Peyer's patch (tissue), 4 donors: ENCODE results near the gene CLBA1. TPM values are rescaled to one million over a fixed set of nuclear protein-coding genes. Genes with fewer than 3 reads are reported as not detected.

Experiments used
- DNase-seq, 3 donors: peaks; one replicate each; pipeline ENCODE4 v3.0.0-alpha.2; 2017 to 2019
- H3K27ac ChIP-seq, 4 donors: fragments of 200-600 bp; sonication (generic); one replicate each; pipeline ENCODE4 v1.5.1; 2016 to 2019
- H3K27me3 ChIP-seq, 2 donors: fragments of 200-600 bp; sonication (generic); one replicate each; pipeline ENCODE4 v1.5.1; 2019
- H3K36me3 ChIP-seq, 3 donors: fragments of 200-600 bp; sonication (generic); one replicate each; pipeline ENCODE4 v1.5.1; 2016 to 2019
- H3K4me1 ChIP-seq, 4 donors: fragments of 200-600 bp; sonication (generic); one replicate each; pipeline ENCODE4 v1.5.1; 2016 to 2019
- H3K4me3 ChIP-seq, 4 donors: fragments of 200-600 bp; sonication (generic); 1 replicate in 3 of 4; 2 replicates in 1 of 4; pipeline ENCODE4 v1.5.1; 2016 to 2019; ENCODE audit warnings: mild to moderate bottlenecking in 1 of 4
- H3K9me3 ChIP-seq, 4 donors: fragments of 200-600 bp; sonication (generic); one replicate each; pipeline ENCODE4 v1.5.1; 2016 to 2019; ENCODE audit warnings: mild to moderate bottlenecking in 1 of 4
- POLR2A ChIP-seq, 2 donors: fragments of 450-650 bp; IDR thresholded peaks; one replicate each; pipeline ENCODE4 v1.5.1; 2017; ENCODE audit warnings: antibody characterized with exemption in 2 of 2, mild to moderate bottlenecking in 2 of 2, moderate library complexity in 2 of 2
- total RNA-seq, 4 donors: library from RNA; depleted of rRNA; stranded (reverse); fragments of >200 nt; gene quantifications; one replicate each; pipeline ENCODE4 v1.1.0, GENCODE V29; 2016
- TF ChIP-seq, protein P1 (sequence below), 6 experiments: fragments of 450-650 bp in 4 of 6; fragments of 200-600 bp in 2 of 6; sonication (generic) in 1 of 6; IDR thresholded peaks; one replicate each; pipeline ENCODE4 v1.5.1; 2017 to 2019; ENCODE audit warnings: antibody characterized with exemption in 6 of 6, mild to moderate bottlenecking in 3 of 6, moderate library complexity in 1 of 6

The CLBA1 gene
- total RNA-seq, 4 donors from 2014 or later: 0.88 to 3.8 (median 2.8) TPM; not detected in 1

DNA sequence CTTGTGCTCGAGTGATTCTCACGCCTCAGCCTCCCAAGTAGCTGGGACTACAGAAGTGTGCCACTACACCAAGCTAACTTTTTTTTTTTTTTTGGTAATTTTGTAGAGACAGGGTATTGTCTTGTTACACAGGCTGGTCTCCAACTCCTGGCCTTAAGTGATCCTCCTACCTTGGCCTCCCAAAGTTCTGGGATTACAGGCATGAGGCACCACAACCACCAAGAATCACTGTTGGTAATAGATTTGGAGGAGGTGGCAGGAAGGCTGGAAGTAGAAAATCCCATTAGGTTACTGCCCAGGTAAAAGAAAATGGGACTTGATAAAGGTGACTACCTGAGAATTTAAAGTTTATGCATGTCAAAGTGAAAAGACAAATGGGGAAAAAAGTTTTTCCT, 36.7 kb downstream of the CLBA1 start:
- no peak for TF ChIP-seq POLR2A (IDR thresholded peaks at IDR 0.05)
- TF ChIP-seq, protein P1, sequence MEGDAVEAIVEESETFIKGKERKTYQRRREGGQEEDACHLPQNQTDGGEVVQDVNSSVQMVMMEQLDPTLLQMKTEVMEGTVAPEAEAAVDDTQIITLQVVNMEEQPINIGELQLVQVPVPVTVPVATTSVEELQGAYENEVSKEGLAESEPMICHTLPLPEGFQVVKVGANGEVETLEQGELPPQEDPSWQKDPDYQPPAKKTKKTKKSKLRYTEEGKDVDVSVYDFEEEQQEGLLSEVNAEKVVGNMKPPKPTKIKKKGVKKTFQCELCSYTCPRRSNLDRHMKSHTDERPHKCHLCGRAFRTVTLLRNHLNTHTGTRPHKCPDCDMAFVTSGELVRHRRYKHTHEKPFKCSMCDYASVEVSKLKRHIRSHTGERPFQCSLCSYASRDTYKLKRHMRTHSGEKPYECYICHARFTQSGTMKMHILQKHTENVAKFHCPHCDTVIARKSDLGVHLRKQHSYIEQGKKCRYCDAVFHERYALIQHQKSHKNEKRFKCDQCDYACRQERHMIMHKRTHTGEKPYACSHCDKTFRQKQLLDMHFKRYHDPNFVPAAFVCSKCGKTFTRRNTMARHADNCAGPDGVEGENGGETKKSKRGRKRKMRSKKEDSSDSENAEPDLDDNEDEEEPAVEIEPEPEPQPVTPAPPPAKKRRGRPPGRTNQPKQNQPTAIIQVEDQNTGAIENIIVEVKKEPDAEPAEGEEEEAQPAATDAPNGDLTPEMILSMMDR (IDR thresholded peaks at IDR 0.05): no peak
- H3K9me3 ChIP-seq: no peaks in the 10 kb centered on the region
- peaks cover 5 to 29% (median 16%) of the 10 kb centered on the region in 4 donors for H3K4me1 ChIP-seq
- no peak overlapping the region for H3K27ac ChIP-seq
- no peak overlapping the region for H3K4me3 ChIP-seq
- H3K36me3 ChIP-seq: no peaks in the 10 kb centered on the region
- no peaks in the 10 kb centered on the region for H3K27me3 ChIP-seq
- no peak for DNase-seq

DNA sequence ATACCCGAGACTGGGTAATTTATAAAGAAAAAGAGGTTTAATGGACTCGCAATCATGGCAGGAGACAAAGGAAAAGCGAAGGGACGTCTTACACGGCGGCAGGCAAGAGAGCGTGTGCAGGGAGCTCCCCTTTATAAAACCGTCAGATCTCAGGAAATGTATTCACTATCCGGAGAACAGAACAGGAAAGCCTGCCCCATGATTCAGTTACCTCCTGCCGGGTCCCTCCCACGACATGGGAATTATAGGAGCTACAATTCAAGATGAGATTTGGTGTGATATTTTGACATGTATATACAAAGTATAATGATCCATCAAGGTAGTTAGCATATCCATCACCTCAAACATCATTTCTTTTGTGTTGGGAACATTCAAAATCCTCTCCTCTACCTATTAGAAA, 37.6 kb downstream of the CLBA1 start:
- H3K36me3 ChIP-seq: no peaks in the 10 kb centered on the region
- TF ChIP-seq POLR2A (IDR thresholded peaks at IDR 0.05): no peak
- TF ChIP-seq, protein P1 (IDR thresholded peaks at IDR 0.05): no peak
- no peaks in the 10 kb centered on the region for H3K27me3 ChIP-seq
- peaks cover 5 to 27% (median 16%) of the 10 kb centered on the region in 4 donors for H3K4me1 ChIP-seq
- no peak overlapping the region for H3K4me3 ChIP-seq
- H3K9me3 ChIP-seq: no peaks in the 10 kb centered on the region
- no peak for DNase-seq
- H3K27ac ChIP-seq: no peak overlapping the region

DNA sequence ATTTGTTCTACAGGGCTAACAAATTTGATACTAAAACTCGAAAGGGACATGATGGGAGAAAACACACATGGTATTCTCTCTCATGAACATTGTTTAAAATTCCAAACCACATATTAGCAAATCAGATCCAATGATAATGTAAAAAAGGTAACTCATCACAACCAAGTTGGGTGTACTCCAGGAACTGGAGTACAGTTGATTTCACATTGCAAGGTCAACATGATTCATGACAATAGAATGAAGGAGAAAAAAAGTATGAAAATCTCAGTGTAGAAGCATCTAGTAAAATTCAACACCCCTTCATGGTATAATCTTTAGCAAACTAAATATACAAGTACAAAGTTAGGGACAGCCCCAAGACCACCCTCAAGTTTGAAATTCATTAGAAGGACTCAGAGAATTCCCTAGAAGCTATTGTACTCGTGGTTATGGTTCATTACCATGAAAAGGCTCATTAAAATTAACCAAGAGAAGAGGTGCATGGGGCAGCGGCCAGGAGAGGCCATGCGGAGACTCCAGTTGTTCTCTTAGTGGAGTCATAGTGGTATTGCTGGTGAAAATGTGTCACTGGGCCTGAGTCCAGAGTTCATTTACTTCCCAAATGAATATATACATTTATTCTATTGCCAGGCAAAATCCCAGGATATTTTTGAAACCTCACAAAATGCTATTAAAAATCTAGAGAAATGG, 38.3 kb downstream of the CLBA1 start:
- peaks cover 5 to 19% (median 16%) of the 10 kb centered on the region in 4 donors for H3K4me1 ChIP-seq
- DNase-seq: no peak
- no peak overlapping the region for H3K27ac ChIP-seq
- no peak overlapping the region for H3K4me3 ChIP-seq
- no peaks in the 10 kb centered on the region for H3K36me3 ChIP-seq
- H3K27me3 ChIP-seq: no peaks in the 10 kb centered on the region
- TF ChIP-seq POLR2A (IDR thresholded peaks at IDR 0.05): no peak
- TF ChIP-seq, protein P1 (IDR thresholded peaks at IDR 0.05): no peak
- no peaks in the 10 kb centered on the region for H3K9me3 ChIP-seq

DNA sequence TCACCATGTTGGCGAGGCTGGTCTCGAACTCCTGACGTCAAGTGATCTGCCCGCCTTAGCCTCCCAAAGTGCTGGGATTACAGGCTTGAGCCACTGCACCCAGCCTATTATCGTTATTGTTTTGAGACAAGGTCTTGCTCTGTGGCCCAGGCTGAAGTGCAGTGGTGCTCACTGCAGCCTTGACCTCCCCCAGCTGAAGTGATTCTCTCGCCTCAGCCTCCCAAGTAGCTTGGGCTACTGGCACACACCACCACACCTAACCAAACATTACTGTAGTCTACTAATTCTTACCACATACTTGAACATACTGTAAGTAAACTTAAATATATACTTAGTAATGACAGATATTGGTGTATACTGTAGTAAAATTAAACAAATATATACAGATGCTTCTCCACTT, 39.8 kb downstream of the CLBA1 start:
- no peak for TF ChIP-seq POLR2A (IDR thresholded peaks at IDR 0.05)
- TF ChIP-seq, protein P1 (IDR thresholded peaks at IDR 0.05): no peak
- DNase-seq: no peak
- Histone ChIP-seq H3K36me3 (no peaks in the 10 kb centered on the region), H3K4me3 (no peak overlapping the region), H3K4me1 (peaks cover 2 to 7% (median 5%) of the 10 kb centered on the region in 4 donors), H3K27ac (no peak overlapping the region), H3K27me3 (no peaks in the 10 kb centered on the region), H3K9me3 (no peaks in the 10 kb centered on the region)

DNA sequence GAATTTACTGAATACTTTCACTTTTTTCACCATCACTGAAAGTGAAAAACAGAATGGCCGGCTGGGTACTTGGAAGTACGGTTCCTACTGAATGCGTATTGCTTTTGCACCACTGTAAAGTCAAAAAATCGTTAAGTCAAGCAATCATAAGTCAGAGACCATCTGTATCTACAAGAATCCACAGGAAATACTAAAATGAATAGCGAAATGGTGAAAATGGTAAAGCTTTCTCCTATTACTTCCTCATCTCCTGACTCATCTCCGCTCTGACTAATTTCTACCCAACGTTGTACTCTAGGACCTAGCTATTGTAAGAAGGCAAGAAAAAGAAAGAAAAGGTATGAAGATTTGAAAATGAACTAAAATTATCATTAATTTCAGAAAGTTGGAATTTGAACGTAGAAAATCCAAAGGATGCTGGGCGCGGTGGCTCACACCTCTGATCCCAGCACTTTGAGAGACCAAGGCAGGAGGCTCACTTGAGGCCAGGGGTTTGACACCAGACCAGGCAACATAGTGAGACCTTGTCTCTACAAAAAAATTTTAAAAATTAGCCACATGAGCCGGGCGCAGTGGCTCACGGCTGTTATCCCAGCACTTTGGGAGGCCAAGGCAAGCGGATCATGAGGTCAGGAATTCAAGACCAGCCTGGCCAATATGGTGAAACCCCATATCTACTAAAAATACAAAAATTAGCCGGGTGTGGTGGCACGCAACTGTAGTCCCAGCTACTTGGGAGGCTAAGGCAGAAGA, 40.6 kb downstream of the CLBA1 start:
- H3K36me3 ChIP-seq: no peaks in the 10 kb centered on the region
- no peak for DNase-seq
- no peaks in the 10 kb centered on the region for H3K27me3 ChIP-seq
- H3K4me3 ChIP-seq: no peak overlapping the region
- H3K9me3 ChIP-seq: no peaks in the 10 kb centered on the region
- no peak overlapping the region for H3K27ac ChIP-seq
- H3K4me1 ChIP-seq: peaks cover 0 to 7% (median 5%) of the 10 kb centered on the region in 4 donors
- TF ChIP-seq, protein P1 (IDR thresholded peaks at IDR 0.05): no peak
- TF ChIP-seq POLR2A (IDR thresholded peaks at IDR 0.05): no peak
